Hematopoietic multipotent progenitor cell treated with erythropoietin and hydrocortisone succinate and interleukin-3 and kit ligand, for 8 days (in vitro differentiated cells): ENCODE data around the gene PTTG1IP.
"Not testable (repeated sequence)": the region's sequence is repeated elsewhere in the genome, so short reads cannot be mapped to it uniquely, and the experiment has no call there.

Source experiments
- DNase-seq: peaks from one replicate; pipeline ENCODE4 v3.0.0-alpha.2; 2015

The PTTG1IP gene

DNA sequence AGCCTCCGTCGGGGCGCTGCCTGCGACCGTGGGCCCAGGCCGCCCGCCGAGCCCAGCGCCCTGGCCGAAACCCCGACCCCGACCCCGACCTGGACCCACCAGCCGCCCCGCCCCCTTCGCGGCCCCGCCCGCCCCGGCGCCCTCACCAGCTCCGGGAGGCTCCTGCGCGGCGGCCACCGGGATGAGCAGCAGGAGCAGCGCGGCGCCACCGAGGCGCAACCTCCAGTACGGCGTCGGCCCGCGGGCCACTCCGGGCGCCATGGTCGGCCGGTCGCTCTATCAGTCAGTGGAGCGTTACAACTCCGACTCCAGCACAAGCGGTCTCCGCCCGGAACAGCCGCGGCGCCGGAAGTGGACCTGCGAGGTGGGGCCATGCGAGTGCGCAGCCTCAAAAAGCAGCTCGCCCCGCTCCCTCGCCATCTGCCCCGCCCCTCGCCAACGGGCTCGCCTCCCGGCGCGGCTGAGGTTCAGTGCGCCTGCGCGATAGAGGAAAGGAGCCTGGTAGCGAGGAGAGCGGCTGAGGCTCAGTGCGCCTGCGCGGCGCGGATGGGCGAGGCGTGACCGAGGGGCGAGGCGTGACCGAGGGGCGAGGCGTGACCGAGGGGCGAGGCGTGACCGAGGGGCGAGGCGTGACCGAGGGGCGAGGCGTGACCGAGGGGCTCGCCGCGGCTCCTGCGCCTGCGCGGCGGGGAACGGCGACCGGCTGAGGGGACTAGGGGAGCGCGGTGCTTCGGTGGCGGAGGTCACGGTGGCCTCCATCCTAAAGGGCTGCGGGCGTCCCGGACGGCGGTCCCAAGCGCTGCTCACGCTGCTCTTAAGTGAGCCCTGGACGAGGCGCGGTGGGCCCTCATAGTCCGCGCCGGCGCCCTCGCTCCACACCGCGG is at the start of gene PTTG1IP:
PTTG1IP (minus strand) TSS at position 335 of the 884 bp plus-strand sequence; CDS start at position 261, 74 bp downstream.
- DNase-seq = peak; percentile 98

- no peak for DNase-seq
Measured at GRCh38 chr21:44921928-44922327, 48.4 kb upstream of the PTTG1IP start.

- DNase-seq = peak; percentile 25
Measured at GRCh38 chr21:44920694-44921604, 47.5 kb upstream of the PTTG1IP start, which contains the start of gene ITGB2. ITGB2 (minus strand) TSS chr21:44920899; CDS start chr21:44910782, 10,117 bp downstream.

GRCh38 chr21:44919913-44920693 is 46.6 kb upstream of the PTTG1IP start:
- DNase-seq = peak; percentile 38

DNA sequence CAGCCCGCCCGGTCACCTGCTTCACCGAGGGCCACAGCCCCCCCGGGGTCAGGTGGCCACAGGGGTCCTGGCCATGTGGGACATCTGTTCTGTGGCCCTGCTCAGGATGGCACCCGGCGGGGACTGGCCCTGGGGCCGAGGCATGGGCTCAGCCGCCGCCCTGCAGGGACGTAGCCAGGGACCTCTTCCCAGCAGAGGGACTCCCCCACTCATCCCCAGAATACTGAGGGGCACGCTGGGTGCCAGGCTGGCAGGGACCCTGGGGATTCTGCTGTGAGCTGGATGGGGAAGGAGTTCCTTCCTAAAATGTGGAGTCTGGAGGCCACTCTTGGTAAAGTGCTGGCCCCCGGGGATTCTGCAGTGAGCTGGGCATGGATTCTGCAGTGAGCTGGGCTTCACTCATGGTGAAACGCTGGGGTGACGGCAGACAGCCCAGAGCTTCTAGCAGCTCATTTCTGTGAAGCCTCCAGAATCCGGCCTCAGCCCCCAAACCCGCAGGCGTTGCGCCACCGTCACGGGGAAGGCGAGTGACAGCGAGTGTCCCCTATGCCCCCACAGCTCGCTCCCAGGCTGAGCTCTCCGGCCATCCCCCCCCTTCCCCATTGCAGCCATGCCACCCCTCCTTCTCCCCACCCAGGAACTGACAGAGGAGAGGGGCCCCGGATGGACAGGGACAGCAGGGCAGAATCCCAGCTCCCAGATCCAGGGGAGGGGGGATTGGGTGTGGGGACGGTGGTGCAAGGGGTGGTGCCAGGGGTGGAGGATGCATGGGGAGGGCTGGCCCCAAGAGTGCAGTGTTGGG is 45.8 kb upstream of the PTTG1IP start:
- DNase-seq = no peak

DNA sequence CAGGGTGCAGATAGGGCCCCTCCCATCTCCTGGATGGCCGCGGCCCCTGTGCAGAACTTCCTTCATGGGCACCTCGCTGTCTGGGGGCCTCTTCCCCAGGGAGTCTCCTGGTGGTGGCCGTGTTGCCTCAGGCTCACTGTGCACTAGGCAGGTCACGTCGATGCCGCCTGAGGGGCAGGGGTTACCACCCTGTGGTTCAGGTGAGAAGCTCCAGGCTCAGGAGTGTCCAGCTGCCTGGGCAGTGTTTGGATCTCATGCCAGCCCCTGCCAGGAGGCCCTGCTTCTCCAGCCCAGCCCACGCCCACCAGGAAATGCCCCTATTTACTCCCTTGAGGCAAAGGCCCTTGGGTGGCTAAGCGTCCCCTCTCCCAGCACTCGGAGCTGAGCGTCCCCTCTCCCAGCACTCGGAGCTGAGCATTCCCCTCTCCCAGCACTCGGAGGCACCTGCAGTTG is 45.1 kb upstream of the PTTG1IP start:
- no peak for DNase-seq

DNA sequence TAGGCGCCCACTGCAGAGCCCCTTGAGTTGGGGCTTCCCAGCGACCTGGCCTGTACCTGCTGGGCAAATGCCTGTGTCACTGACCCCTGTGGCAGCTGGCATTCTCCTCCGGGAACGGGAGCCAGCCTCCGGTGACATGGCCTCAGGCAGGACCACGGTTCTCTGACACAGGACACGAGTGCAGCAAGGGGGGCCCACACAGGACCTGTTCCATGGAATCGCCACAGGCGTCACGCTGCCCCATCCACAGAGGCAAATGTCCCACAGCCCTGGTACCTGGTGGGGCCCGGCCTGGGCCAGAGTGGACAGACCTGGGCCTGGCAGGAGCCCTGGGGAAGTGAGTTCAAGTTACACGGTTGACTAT is 44.6 kb upstream of the PTTG1IP start:
- no peak for DNase-seq

DNA sequence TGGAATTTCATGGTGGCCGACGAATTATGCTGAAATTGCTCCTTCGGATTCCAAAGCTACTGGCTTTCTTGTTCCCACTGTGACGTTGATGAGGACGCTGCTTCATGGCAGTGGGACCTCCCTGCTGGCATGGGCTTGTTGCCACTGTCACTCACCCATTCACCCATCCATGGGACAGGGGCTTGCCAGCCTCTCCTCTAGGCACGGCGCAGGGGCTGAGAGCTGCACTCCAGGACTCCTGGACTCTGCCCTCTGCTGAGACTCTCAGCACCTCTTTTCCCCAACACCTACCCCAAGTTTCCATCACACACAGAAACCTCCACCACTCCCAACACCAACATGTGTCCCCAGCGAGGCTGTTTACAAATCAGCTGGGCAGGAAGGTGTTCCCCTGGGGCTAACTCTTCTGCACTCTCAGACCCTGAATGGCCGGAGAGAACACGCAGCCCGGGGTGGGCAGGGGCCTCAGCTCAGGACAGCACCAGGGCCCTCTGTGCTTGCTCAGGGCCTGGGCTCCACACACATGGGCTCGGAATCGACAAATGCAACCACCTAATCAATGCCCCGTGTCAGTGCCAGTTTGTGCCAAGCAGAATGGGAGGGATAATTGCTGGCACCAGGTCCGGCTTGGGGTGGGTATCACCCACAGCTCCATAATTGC is 44.1 kb upstream of the PTTG1IP start:
- DNase-seq = no peak

DNA sequence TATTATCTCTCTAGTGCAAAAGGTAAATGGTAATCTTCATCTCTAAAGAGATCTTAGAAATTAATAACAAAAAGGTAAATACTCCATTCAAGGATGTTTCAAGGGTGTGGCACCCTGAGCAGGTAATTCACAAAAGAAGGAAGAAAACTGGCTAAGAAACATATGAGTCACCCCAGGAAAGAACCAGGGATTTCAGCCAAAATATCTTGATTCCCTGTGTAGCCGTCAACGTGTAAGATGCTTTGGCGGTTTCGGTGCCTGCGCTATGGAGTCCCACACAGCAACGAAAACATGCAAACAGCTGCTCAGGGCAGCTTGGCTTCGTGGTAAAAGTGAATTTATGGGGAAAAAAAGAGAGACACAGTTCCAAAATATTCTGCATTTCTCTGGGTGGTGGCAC is 43.5 kb upstream of the PTTG1IP start:
- no peak for DNase-seq

GRCh38 chr21:44914176-44914874 is 40.8 kb upstream of the PTTG1IP start:
- no peak for DNase-seq

GRCh38 chr21:44913425-44914175 is 40.1 kb upstream of the PTTG1IP start:
- DNase-seq = no peak

GRCh38 chr21:44912506-44913412 is 39.3 kb upstream of the PTTG1IP start:
- DNase-seq = not testable (repeated sequence)

- no peak for DNase-seq
Measured at GRCh38 chr21:44912158-44912473, 38.6 kb upstream of the PTTG1IP start.

DNA sequence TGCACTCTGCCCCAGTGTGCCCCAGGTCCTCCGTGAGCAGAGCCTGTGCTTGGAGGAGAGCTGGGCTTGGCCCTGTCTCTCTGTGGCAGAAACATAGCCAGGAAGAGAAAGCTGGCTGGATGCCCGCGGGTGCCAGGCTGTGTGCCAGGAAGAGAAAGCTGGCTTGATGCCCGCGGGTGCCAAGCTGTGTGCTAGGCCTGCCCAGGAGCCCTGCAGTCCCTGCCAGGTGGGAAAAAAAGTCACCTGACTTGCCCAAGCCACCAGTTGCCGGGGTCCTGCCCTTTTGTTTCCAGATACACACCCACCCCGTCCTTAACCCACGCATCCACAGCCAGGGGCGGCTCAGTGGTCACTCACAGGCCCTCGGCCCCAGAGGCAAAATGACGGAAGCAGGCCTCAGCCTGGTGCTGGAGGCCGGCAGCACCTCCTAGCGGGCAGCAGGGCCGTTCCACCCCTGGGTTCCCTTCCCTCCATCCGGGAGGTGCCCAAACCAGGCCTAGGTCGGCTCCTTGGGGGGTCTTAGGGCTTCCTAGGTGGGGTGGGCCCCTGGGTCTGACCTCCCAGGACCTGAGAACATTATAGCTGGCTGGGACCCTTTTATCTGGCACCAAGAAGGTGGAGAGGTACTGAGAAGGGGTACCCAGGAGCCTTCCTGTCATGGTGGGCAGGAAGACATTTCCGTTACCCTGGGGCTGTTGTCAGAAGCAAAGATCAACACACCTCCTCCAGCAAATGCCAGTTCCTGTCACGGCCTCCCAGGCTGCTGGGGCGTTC is 38.1 kb upstream of the PTTG1IP start:
- DNase-seq = peak; percentile 93

- DNase-seq = no peak
Measured at GRCh38 chr21:44911068-44911383, 37.5 kb upstream of the PTTG1IP start.

DNA sequence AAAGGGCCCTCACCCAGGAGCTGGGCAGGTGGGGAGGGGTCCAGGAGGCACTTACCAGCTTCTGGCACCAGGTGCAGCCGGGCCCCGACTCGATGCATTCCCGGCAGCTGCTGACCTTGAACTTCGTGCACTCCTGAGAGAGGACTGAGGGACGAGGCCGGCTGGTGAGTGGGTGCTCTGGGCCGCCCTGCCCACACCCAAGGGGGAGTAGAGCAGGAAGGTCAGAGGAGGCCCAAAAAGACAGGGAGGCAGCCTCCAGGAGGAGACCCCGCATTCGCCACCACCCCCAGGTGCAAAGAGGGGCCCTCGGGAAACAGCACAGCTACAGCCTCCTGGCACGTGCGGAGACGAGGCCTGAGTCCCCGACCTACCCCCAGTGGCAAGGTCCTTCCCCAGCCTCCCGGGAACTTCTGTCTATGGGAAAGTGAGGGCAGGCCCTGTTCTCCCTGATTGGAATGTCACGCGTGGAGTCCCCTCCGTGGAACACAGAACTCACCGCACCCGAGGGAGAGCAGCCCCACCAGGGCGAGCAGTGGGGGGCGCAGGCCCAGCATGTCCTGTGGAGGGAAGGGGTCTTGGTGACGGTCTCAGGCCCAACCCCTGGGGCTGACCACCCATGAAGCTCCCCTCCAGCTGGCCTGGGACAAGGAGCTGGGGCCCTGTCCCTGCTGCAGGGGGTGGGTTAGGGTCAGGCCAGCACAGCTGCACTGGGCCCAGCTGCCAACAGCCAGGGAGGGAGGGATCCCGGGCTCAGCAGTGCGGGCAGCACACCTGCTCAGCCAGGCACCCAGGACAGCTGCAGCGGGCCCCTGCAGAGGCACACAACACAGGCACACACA is 37.0 kb upstream of the PTTG1IP start:
- DNase-seq = no peak

DNA sequence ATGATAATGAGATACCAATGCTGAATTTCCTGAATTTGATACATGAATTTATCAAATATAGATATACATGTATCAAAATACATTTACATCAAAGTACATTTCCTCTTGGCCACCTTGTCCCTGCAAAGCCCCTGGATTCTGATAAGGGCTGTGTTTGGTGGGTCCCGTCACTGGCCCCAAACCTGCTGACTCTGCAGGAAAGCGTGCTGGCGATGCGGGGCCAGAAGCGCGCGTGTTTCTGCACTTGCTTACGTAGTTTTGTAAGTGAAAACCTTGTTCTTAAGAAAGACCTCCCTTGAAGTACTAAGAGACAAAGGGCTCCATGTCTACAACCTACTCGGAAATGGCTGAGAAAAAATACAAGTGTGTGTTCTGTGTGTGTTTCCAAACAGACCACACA is 36.2 kb upstream of the PTTG1IP start:
- DNase-seq = no peak
